Stimulated activated CD8-positive, alpha-beta memory T cell treated with anti-CD3 and anti-CD28 coated beads, Interleukin-7, amount 100 ng/mL, for 4 hours (primary cell): Measurements from ENCODE around the gene PRSS38.
A peak's percentile ranks its signal among the peaks of the same experiment; 100 is the strongest.

Experiments used
- DNase-seq, 2 donors: peaks; one replicate each; pipeline ENCODE4 v3.0.0-alpha.2; 2020; ENCODE audit warnings: low read depth in 2 of 2

Gene PRSS38

GRCh38 chr1:227815468-227816409 lies at the start of gene PRSS38:
TSS of gene PRSS38 (plus strand) at chr1:227815675. CDS start at chr1:227815717, 42 bp downstream.
- DNase-seq: no peak

GRCh38 chr1:227766015-227766634 lies 49.4 kb upstream of the PRSS38 start:
- peak; percentile 48 to 74 for DNase-seq

GRCh38 chr1:227766653-227767277 lies 48.7 kb upstream of the PRSS38 start:
- DNase-seq: no peak

GRCh38 chr1:227767401-227768124 lies 47.9 kb upstream of the PRSS38 start:
- DNase-seq: no peak

DNA sequence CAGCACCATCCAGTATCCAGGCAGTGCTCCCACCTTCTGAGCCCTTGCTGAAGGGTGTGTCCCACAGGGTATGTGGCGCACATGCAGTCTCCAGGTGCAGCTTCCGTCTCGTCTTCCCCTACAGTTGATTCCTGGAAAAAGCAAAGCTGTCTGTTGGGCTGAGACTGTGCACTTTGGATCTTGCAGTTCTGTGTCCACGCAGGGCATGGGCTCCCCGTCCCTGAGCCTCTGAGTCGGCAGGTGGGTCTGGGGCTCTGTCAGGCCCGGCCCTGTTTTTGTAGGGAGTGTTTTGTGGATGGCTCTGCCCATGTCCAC lies 47.4 kb upstream of the PRSS38 start:
- DNase-seq: no peak

GRCh38 chr1:227768640-227769039 lies 46.8 kb upstream of the PRSS38 start:
- no peak for DNase-seq

DNA sequence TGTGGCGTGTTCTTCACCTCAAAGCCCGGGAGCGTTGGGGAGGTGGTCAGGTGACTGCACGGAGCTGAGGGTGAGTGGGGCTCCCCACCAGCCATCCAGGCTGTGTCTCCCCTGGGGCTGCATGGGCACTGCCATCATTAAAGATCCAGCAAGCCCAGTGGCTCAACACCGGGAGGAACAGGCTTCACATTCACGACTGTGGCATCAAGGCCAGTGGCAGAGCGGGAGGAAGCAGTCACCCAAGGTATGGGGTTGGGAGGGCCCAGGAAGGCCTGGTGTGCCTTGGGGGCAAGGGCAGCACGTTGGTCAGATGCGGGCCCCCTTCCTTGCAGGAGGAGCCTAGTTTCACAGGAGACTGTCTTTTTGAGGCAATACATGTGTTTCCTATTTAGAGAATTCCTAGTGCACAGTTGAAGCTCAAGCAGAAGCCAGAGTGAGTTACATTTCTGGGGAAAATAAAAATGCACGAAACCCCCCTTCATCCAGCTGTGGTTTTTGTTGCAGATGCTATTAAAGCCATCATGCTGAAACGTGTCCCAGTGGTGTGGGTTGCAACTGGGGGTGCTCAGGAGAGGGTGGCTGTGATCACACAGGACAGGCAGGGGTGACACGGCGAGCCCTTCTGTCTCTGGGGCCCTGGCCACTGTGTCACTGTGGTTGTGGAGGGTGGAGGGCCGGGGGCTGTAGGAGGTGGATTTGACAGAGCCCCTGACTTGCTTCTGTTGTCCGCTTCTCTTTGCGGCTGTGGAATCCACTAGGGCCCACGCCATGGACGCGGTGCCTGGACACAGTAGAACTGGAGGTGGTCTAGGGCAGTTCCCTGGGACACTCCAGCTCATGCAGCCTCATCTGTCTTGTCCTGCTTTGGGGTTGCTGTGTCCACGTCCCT lies 46.2 kb upstream of the PRSS38 start:
- no peak for DNase-seq

DNA sequence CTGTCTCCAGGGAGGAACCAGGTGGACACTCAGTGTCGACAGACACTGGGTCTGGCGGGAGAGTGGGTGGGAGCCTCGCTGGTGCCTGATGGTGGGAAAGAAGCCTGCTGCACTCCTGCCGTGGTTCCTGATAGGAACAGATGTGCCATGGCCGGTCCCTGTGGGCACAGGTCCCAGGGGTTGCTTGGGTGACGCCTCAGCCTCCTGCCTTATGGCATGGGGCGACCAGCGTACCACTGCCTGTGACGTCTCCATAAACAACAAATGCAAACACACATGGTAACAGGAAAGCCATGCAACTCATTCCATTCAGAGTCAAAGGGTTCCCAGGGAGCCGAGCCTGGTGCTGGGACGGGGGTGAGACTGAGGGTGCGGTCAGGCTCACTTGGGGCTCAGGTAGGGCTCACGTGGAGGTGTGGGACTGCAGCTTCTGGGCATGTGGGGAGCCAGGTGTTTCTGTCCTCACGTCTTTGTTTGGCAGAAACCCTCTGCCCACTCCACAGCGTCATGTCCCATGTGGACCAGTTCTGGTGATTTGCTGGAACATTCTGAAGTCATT lies 45.5 kb upstream of the PRSS38 start:
- DNase-seq: no peak

DNA sequence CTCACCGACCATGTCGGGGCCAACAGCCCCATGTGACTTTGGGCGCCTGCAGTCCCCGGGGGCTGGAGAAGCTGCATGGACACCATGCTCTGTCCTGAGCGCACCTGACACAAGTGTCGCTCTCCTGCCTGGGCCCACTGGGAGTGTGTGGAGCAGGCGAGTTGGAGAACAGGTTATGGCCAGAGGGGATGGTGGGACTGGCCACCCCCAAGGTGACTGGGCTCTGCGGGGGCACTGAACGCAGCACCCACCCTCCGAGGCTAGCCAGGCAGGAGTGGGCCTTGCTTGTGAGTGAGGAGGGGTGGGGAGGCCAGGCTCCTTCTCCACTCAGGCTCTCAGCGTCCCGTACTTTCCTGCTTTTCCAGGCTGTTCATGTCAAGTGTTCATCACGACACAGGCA lies 44.7 kb upstream of the PRSS38 start:
- no peak for DNase-seq

GRCh38 chr1:227771326-227771725 lies 44.1 kb upstream of the PRSS38 start:
- DNase-seq: no peak

DNA sequence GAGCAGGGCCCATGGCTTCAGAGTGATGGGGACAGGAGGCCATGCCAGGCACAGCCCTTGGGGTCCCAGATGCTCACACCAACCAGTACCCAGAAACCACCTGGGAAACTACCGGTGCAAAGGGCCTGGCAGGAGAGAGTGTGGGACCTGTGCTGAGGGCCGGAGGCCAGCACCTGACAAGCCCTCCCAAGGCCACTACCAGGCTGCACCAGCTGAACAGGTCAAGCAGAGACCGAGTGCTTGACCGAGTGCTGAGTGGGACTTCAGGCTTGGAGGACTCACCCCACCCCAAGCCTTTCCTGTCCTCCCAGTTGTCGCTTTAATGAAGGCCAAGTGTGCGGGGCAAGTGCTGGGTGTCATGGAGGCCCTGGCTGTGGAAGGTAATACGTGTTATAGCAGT lies 43.7 kb upstream of the PRSS38 start:
- no peak for DNase-seq

DNA sequence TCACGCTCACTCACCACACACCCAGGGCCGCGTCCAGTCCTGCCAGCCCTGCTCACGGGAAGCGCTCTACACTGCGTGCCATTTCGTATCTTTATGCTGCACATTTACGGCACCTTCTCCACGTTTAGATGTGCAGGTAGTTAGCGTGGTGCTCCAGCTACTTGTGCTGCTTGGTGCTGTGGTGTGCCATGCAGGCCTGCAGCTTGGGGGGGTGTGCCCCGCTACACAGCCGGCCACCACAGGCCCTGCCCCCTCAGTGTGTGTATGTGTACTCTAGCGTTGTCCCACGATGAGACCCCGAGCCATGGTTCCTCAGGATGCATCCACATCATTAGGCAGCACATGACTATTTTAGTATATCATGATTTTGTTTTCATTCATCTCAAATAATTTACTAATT lies 41.9 kb upstream of the PRSS38 start:
- no peak for DNase-seq

DNA sequence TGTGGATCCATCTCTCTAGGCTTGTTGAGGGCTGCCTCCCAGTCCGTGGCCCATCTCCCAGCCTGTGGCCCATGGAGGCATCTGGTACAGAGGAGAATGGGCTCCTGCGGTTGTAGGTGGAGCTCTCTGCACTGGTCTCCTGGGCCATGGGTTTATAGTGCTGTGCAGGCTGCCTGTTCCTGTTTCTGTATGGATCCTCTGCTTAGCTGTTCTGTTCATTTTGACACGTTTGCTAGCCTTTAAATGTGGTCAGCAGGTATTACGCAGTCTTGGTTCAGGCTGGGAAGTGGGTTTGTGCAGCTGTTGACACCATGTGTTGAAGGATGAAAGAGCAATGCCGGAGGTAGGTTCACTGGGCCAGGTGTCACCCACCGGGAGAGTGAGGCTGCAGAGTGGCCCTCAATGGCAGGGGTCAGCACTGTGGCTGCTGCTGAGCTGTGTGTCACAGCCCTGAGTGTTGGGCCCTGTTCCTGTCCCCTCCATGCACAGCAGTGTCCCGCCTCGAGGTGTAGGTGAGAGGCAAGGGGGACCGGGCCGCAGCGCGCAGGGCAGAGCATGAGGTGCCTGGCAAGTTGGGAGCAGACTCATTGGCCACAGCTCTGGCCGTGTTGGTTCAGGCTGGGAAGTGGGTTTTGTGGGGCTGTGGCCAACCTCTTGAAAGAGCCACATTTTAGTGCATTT lies 41.3 kb upstream of the PRSS38 start:
- no peak for DNase-seq

DNA sequence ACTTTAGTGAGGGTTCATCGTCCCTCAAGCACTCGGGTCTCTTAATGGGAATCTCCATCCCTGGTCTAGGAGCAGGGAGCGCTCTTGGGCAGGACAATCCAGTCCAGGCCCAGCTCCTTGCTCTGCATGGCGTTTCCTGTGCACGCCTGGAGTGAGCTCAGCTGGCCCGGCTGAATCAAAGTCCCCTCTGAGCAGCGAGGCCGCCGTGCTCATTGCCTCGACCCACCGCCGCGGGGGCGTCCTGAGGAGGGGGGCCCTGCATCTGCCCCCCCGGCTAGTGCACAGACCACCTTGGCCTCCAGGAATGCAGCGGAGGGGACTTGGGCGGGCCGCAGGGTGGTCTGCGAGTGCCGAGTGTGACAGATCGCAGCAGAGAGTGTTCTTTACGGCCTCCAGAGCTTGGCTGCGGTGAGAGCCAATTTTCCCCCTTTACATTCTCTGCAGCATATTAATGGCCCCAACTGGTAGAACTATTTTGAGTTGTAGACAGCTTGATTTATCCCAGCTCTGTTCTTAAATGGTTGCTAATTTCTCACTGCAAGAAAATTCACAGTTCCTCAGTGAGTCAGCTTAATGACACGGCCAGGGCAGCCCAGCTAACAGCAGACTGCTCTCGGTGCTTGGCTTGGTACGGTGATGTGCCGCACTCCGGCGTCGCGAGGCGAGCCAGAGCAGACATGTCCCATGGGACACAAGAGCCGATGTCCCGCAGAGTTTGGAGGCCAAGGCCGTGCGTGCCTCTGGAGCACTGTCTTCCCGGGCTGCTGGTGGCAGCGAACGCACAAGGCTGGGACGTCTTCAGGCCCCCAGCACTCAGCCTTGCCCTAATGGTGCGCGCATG lies 40.4 kb upstream of the PRSS38 start:
- no peak for DNase-seq

DNA sequence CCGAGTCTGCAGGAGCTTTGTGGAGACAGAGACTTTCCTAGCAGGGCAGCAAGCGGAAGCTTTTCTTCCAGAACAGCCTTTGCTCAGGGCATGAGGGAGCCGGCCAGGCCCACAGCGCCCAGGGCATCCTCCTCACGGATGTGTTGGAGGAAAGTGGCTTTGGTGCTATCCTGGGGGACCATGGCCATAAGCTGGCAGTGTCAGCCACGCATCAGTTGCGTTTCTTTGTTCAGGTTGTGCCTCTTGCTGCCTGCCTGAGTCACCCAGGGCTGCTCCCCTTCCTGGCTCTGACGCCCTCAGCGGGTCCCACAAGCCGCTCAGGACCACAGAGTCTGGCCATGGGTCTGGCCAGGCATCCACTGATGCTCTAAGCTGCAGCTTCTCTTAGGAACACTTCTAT lies 39.6 kb upstream of the PRSS38 start:
- no peak for DNase-seq

DNA sequence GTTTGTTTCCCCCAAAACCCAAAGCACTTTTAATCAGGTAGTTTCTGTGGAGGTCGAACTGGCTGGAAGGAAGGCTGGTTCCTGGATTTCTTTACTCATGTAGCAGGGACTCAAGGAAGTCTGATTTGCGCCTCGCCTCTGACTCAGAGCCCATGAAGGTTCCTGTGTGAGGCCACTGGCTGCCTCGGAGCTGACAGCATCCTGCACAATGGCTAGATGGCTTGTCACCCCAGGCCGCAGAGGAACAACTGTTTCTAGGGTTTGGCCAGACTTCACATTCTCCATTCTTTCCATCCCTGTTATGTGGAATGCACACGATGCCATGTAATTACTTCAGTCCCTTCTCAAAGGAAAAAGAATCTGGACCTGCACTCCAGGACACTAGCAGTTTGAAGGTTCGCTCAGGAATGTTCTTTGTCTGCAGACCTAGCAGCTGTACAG lies 39.1 kb upstream of the PRSS38 start:
- DNase-seq: no peak

- DNase-seq: no peak
Observed at GRCh38 chr1:227777156-227777555, 38.3 kb upstream of the PRSS38 start.

DNA sequence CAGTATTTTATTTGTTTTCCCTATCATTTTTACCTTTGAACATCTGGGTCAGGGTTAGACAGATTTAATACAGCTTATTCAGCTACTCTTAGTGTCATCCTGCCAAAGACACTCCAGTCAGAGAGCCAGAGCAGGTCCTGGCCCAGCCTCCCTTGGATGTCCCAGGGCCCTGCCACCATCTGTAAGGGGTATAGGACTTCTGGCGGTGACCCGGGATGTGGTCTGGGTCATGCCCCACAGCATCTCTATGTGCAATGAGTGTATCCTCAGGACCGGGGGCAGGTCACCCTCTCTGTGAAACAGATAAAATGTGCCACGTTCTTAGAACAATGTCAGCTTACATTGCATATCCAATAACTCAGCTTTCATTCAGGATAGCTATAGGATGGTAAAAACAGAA lies 37.8 kb upstream of the PRSS38 start:
- no peak for DNase-seq

GRCh38 chr1:227778401-227778947 lies 37.0 kb upstream of the PRSS38 start:
- DNase-seq: no peak
